Mucosa of gallbladder (tissue), 1 donor: Measurements from ENCODE around the gene COPS3. TPM values are rescaled to one million over a fixed set of nuclear protein-coding genes. Genes with fewer than 3 reads are reported as not detected.
"Not testable (repeated sequence)": the region's sequence is repeated elsewhere in the genome, so short reads cannot be mapped to it uniquely, and the experiment has no call there.

Source experiments
- DNase-seq: peaks from one replicate; pipeline ENCODE4 v3.0.0-alpha.2; 2020; ENCODE audit warnings: low spot score
- total RNA-seq: library from RNA; stranded (reverse); gene quantifications from one replicate; pipeline ENCODE4 v1.2.1, GENCODE V29; 2021
- donor health status: DM: no; HTN: no; CAD: no.

COPS3 gene
- total RNA-seq, 1 donor from 2014 or later: 43.8 TPM

DNA sequence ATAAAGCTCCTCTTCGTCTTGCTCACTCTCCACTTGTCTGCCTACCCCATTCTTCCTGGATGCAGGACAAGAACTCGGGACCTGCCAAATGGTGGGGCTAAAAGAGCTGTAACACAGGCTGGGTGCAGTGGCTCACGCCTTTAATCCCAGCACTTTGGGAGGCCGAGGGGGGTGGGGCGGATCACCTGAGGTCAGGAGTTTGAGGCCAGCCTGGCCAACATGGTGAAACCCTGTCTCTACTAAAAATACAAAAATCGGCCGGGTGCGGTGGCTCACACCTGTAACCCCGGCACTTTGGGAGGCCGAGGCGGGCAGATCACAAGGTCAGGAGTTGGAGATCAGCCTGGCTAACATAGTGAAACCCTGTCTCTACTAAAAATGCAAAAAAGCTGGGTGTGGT is 20.6 kb upstream of the COPS3 start:
- DNase-seq: not testable (repeated sequence)

GRCh38 chr17:17300624-17301568 is 19.9 kb upstream of the COPS3 start:
- DNase-seq: no peak

DNA sequence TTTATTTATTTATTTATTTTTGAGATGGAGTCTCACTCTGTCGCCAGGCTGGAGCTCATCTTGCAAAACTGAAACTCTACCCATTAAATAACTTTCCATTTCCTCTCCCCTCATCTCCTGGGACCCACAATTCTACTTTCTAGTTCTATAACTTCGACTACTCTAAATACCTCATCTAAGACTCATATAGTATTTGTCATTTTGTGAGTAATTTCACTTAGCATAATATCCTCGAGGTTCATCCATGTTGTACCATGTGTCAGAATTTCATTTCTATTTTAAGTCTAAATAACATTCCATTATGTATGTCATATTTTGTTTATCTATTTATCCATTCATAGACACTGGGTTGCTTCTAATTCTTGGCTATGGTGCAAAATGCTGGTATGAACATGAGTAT is 17.1 kb upstream of the COPS3 start:
- DNase-seq: no peak

- no peak for DNase-seq
Observed at GRCh38 chr17:17297217-17297616, 16.2 kb upstream of the COPS3 start.

DNA sequence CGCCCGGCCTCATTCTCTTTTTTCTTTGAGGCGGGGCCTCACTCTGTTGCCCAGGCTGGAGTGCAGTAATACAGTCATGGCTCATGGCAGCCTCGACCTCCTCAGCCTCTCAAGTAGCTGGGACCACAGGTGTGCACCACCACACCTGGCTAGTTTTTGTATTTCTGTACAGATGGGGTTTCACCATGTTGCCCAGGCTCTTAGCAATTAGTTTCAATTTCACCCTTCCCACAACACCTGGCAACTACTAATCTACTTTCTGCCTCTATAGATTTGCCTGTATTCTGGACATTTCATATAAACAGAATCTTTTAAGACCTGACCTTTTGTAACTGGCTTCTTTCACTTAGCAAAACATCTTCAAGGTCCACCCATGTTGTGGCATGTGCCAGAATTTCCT is 14.1 kb upstream of the COPS3 start:
- no peak for DNase-seq

DNA sequence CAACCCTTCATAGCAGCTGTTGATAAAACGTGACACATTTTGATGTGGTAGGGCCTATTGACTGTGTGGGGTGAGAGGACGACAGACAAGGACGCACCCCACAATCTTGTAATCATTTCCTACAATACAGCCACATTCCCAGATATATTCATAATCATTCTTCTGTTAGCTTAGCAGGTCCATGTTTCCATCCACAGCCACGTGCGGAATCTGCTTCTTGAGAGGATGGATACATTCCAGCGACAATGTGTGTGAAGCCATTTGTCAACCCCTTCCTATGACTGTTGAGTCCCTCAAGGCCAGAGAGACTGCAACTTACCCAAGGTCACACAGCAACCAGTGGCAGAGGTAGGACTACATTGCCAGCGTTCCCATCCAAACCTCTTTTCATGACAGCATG is 8.7 kb upstream of the COPS3 start:
- DNase-seq: no peak

DNA sequence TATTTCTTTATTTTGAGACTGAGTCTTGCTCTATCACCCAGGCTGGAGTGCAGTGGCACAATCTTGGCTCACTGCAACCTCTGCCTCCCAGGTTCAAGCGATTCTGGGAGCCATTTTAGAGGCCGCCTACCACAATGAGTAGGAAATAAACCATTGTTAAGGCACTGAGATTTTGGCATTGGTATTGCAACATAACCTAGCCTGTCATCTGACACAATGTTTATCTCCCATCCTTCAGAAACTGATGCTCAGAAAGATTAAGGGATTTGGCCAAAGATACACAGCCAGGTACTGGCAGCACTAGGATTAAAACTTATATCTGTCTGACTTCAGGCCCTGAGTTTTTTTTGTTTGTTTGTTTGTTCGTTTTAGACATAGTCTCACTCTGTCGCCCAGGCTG is 8.0 kb upstream of the COPS3 start:
- DNase-seq: no peak

GRCh38 chr17:17285951-17286350 is 4.9 kb upstream of the COPS3 start:
- no peak for DNase-seq

- DNase-seq: no peak
Observed at GRCh38 chr17:17279316-17279715, 1.7 kb downstream of the COPS3 start.

GRCh38 chr17:17277431-17277830 is 3.6 kb downstream of the COPS3 start:
- not testable (repeated sequence) for DNase-seq

GRCh38 chr17:17275971-17276370 is 5.1 kb downstream of the COPS3 start:
- DNase-seq: no peak

DNA sequence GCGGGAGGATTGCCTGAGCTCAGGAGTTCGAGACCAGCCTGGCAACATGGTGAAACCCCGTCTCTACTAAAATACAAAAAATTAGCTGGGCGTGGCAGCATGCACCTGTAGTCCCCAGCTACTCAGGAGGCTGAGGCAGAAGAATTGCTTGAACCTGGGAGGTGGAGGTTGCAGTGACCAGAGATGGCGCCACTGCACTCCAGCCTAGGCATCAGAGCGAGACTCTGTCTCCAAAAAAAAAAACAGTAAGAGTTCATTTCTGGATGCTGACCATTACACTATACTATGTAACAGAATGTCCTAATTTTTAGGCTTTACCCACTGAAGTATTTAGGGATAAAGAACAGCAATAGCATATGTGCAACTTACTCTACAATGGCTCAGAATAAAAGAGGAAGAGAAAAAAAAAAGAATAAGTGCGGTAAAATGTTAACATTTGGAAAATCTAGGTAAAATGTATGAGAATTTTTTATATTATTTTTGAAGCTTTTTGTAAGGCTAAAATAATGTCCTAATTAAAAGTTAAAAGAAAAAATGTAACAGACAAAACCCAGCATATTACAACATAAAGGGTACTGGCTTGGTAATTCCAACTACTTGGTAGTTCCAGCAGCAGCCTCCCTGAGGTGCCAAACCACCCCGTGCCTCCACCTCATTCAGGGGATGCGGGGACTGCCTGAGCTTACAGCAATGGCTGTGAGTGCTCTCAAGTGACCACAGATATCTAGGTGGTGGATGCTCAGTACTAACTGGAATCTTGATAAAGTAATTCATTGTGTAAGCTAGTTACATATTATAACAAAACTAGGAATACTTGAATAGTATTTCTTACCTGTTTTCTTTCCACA is 10.9 kb downstream of the COPS3 start:
- no peak for DNase-seq

- no peak for DNase-seq
Observed at GRCh38 chr17:17264430-17264829, 16.6 kb downstream of the COPS3 start.

- no peak for DNase-seq
Observed at GRCh38 chr17:17258998-17259397, 22.0 kb downstream of the COPS3 start.

DNA sequence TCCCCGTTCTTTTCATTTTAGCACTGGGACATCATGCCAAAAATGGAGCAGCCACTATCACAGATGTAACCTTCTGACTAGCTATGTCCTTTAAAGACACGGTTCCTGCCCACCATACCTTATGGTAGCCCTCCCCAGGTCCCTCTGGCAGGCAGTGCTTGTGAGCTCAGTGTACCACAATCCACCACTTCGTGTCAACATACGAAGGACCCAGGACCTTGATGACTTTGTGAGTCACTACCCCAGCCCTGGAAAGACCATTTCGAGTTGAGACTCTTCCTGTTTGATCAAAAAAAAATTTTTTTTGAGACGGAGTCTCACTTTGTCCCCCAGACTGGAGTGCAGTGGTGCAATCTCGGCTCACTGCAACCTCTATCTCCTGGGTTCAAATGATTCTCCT is 23.0 kb downstream of the COPS3 start:
- no peak for DNase-seq

GRCh38 chr17:17256316-17256715 is 24.7 kb downstream of the COPS3 start:
- no peak for DNase-seq

DNA sequence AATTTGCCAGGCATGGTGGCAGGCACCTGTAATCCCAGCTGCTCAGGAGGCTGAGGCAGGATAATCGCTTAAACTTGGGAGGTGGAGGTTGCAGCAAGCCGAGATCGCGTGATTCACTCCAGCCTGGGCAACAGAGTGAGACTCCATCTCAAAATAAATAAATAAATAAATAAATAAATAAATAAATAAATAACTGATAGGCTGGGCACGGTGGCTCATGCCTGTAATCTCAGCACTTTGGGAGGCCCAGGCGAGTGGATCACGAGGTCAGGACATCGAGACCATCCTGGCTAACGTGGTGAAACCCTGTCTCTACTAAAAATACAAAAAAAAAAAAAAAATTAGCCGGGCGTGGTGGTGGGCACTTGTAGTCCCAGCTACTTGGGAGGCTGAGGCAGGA is 25.4 kb downstream of the COPS3 start:
- DNase-seq: not testable (repeated sequence)

DNA sequence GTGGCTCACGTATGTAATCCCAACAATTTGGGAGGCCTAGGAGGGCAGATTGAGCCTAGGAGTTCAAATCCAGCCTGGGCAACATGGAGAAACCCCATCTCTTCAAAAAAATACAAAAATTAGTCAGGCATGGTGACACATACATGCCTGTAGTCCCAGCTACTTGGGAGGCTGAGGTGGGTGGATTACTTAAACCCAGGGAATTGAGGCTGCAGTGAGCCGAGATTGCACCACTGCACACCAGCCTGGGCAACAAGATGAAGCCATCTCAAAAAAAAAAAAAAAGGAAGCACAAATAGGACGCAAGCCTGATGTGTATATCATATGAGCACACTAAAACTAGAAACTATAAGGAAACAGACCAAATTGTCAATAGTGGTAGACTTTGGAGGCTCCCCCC is 27.0 kb downstream of the COPS3 start:
- DNase-seq: no peak

GRCh38 chr17:17253406-17253805 is 27.6 kb downstream of the COPS3 start:
- no peak for DNase-seq

GRCh38 chr17:17252149-17252661 is 28.8 kb downstream of the COPS3 start:
- DNase-seq: no peak

GRCh38 chr17:17246879-17247278 is 34.2 kb downstream of the COPS3 start:
- DNase-seq: no peak

DNA sequence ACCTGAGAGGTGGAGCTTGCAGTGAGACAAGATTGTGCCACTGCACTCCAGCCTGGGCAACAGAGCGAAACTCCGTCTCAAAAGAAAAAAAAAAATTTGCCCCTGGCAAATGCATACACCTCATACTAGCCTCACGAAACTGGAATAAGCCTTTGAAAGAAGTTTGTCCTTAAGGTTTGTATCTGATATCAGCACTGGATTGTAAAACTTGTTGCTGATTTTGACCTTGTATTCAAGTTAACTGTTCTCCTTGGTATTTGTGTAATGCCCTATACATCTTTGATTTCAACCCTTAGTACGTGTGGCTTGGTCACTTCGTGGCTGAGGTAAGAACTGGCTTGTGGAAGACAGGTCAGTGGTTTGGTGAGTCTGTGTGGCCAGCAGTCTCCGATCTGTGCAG is 37.9 kb downstream of the COPS3 start:
- DNase-seq: no peak

- DNase-seq: no peak
Observed at GRCh38 chr17:17242246-17242645, 38.8 kb downstream of the COPS3 start.
